ENCODE data around the gene MVP. TPM values are rescaled to one million over a fixed set of nuclear protein-coding genes. Genes with fewer than 3 reads are reported as not detected.
"Not testable (repeated sequence)": the region's sequence is repeated elsewhere in the genome, so short reads cannot be mapped to it uniquely, and the experiment has no call there.

MVP gene
- total RNA-seq, 1 donor from 2014 or later = 87.1 TPM

GRCh38 chr16:29831490-29831889, 11.2 kb downstream of the MVP start:
- Histone ChIP-seq H3K36me3 (ENCODE audit: control insufficient read depth, insufficient read depth, low read length) (peaks cover 30% of the 10 kb centered on the region), H3K27me3 (ENCODE audit: control insufficient read depth, insufficient read depth, low read length) (no peaks in the 10 kb centered on the region), H3K4me3 (ENCODE audit: low read depth, low read length) (no peak overlapping the region)
- TF ChIP-seq CTCF (IDR thresholded peaks at IDR 0.05; ENCODE audit: insufficient read depth, low read length, severe bottlenecking) = no peak
- FAIRE-seq = no peak
- no peak for DNase-seq (ENCODE audit: low read depth)

GRCh38 chr16:29833219-29833618, 13.0 kb downstream of the MVP start:
- not testable (repeated sequence) for H3K4me3 ChIP-seq (ENCODE audit: low read depth, low read length); FAIRE-seq; H3K27me3 ChIP-seq (ENCODE audit: control insufficient read depth, insufficient read depth, low read length); DNase-seq (ENCODE audit: low read depth)
- H3K36me3 ChIP-seq (ENCODE audit: control insufficient read depth, insufficient read depth, low read length) = peaks cover 40% of the 10 kb centered on the region

GRCh38 chr16:29834079-29834478, 13.8 kb downstream of the MVP start:
- TF ChIP-seq CTCF (IDR thresholded peaks at IDR 0.05; ENCODE audit: insufficient read depth, low read length, severe bottlenecking) = no peak
- H3K4me3 ChIP-seq (ENCODE audit: low read depth, low read length) = no peak overlapping the region
- DNase-seq (ENCODE audit: low read depth) (no peak), FAIRE-seq (no peak)
- no peaks in the 10 kb centered on the region for H3K27me3 ChIP-seq (ENCODE audit: control insufficient read depth, insufficient read depth, low read length)
- peaks cover 40% of the 10 kb centered on the region for H3K36me3 ChIP-seq (ENCODE audit: control insufficient read depth, insufficient read depth, low read length)

- Histone ChIP-seq H3K36me3 (ENCODE audit: control insufficient read depth, insufficient read depth, low read length) (peaks cover 41% of the 10 kb centered on the region), H3K4me3 (ENCODE audit: low read depth, low read length) (no peak overlapping the region), H3K27me3 (ENCODE audit: control insufficient read depth, insufficient read depth, low read length) (no peaks in the 10 kb centered on the region)
- no peak for TF ChIP-seq CTCF (IDR thresholded peaks at IDR 0.05; ENCODE audit: insufficient read depth, low read length, severe bottlenecking)
- DNase-seq (ENCODE audit: low read depth) (no peak), FAIRE-seq (no peak)
Measured at GRCh38 chr16:29835926-29836325, 15.7 kb downstream of the MVP start.

- Histone ChIP-seq H3K36me3 (ENCODE audit: control insufficient read depth, insufficient read depth, low read length) (peaks cover 42% of the 10 kb centered on the region), H3K27me3 (ENCODE audit: control insufficient read depth, insufficient read depth, low read length) (no peaks in the 10 kb centered on the region), H3K4me3 (ENCODE audit: low read depth, low read length) (no peak overlapping the region)
- FAIRE-seq (no peak), DNase-seq (ENCODE audit: low read depth) (no peak)
- TF ChIP-seq CTCF (IDR thresholded peaks at IDR 0.05; ENCODE audit: insufficient read depth, low read length, severe bottlenecking) = no peak
Measured at GRCh38 chr16:29836623-29837022, 16.4 kb downstream of the MVP start.

GRCh38 chr16:29837841-29838240, 17.6 kb downstream of the MVP start:
- Histone ChIP-seq H3K27me3 (ENCODE audit: control insufficient read depth, insufficient read depth, low read length) (no peaks in the 10 kb centered on the region), H3K36me3 (ENCODE audit: control insufficient read depth, insufficient read depth, low read length) (peaks cover 45% of the 10 kb centered on the region), H3K4me3 (ENCODE audit: low read depth, low read length) (no peak overlapping the region)
- no peak for FAIRE-seq
- no peak for DNase-seq (ENCODE audit: low read depth)
- no peak for TF ChIP-seq CTCF (IDR thresholded peaks at IDR 0.05; ENCODE audit: insufficient read depth, low read length, severe bottlenecking)
